Retinal pigment epithelial cell (primary cell): ENCODE measurements around the gene ZNF782.
"Not testable (repeated sequence)": the region's sequence is repeated elsewhere in the genome, so short reads cannot be mapped to it uniquely, and the experiment has no call there.

Experiments used
- DNase-seq: peaks from one replicate; pipeline ENCODE4 v3.0.0-alpha.2; 2010; ENCODE audit warnings: low read depth
- H3K4me3 ChIP-seq: 2 replicates; pipeline ENCODE4 v1.5.1; 2011; ENCODE audit warnings: mild to moderate bottlenecking, low read length, control low read depth, moderate library complexity
- CTCF ChIP-seq: conservative IDR thresholded peaks from 2 replicates; pipeline ENCODE4 v1.5.1; 2011; ENCODE audit warnings: low read depth, low read length, control low read depth, inconsistent platforms

The ZNF782 gene

DNA sequence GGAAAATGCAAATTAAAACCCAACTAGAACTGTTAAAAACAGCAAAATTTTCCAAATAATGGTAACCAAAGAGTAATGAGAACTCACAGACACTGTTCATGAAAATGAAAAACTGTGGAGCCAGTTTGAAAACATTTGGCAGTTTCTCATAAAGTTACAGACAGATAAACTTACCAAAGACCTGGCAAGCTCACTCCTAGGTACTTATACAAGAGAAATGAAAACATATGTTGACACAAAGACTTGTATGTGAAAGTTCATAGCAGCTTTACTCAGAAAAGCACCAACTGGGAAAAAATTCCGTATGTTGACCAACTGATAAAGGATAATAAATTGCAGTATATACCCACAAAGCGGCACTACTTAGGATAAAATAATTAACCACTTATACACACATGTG is 10.3 kb downstream of the ZNF782 start:
- no peak overlapping the region for H3K4me3 ChIP-seq
- DNase-seq: no peak
- TF ChIP-seq CTCF: no peak

DNA sequence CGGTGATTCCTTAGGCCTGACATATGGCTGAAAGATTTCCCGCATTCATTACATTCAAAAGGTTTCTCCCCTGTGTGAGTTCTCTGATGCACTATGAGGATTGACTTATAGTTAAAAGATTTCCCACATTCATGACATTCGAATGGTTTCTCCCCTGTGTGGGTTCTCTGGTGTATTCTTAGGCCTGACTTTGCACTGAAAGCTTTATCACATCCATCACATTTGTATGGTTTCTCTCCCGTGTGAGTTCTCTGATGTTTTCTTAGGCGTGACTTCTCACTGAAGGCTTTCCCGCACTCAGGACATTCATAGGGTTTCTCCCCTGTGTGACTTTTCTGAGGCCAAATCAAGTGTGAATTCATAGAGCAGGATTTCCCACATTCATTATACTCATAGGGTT is 35.8 kb downstream of the ZNF782 start:
- H3K4me3 ChIP-seq: no peak overlapping the region
- TF ChIP-seq CTCF: no peak
- no peak for DNase-seq

DNA sequence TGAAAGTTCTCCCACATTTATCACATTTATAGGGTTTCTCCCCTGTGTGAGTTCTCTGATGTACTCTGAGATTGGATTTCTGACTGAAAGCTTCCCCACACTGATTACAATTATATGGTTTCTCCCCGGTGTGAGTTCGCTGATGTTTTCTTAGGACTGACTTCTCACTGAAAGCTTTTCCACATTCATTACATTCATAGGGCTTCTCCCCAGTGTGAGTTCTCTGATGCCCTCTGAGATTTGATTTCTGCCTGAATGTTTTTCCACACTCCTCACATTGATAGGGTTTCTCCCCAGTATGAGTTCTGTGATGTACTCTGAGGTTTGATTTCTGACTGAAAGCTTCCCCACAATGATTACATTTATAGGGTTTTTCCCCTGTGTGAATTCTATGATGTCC is 36.3 kb downstream of the ZNF782 start:
- H3K4me3 ChIP-seq: no peak overlapping the region
- no peak for TF ChIP-seq CTCF
- DNase-seq: no peak

DNA sequence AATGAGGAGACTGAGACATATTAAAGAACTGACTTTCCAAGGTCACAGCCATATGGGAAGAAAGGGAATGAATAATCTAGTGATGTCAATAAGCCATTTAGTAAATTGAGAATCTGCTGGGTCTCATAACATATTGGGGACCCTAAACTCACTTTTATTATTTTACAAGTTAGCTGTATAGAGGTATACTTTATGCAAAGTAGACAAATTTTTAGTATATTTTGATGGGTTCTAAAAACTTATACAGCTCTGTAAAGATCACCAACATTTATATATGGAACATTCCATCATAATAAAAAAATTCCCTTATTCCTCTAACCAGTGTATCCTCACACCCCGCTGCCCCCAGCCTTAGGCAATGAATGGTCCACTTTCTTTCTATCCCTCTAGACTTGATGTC is 40.7 kb downstream of the ZNF782 start:
- TF ChIP-seq CTCF: no peak

GRCh38 chr9:96798959-96799358 is 55.4 kb downstream of the ZNF782 start:
- H3K4me3 ChIP-seq, DNase-seq: not testable (repeated sequence)

More for the DNA sequence above, 40.7 kb downstream of the ZNF782 start:
- no peak for DNase-seq
- H3K4me3 ChIP-seq: no peak overlapping the region

DNA sequence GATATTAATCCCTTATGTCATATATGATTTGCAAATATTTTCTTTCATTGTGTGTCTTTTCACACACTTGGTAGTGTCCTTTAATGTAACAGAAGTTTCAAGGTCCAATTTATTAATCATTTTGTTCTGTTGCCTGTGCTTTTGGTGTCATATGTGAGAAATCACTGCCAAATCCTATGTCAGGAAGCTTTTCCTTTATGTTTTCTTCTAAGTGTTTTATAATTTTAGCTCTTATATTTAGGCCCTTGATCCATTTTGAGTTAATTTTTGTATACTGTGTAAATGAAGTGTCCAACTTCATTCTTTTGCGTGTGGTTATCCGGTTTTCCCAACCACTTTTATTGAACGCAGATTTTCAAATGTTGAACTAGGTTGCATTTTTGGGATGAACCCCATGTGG is 70.3 kb downstream of the ZNF782 start:
- no peak for DNase-seq
- no peak overlapping the region for H3K4me3 ChIP-seq
- no peak for TF ChIP-seq CTCF

DNA sequence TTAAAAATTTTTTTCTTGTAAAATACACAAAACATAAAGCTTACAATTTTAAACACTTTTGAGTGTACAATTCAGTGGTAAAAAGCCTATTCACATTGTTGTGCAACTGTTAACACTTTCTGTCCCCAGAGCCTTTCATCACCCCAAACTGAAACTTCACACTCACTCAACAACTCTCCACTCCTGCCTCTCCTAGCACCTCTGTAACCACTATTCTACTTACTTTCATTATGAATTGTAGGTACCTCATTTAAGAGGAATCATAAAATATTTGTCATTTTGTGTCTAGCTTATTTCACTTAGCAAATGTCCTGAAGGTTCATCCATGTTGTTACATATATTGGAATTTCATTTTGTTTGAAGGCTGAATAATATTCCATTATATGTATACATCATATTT is 72.1 kb downstream of the ZNF782 start:
- no peak for TF ChIP-seq CTCF

GRCh38 chr9:96781552-96781951 is 72.8 kb downstream of the ZNF782 start:
- no peak for DNase-seq
- H3K4me3 ChIP-seq: no peak overlapping the region
- no peak for TF ChIP-seq CTCF

More for the DNA sequence above, 72.1 kb downstream of the ZNF782 start:
- no peak for DNase-seq
- H3K4me3 ChIP-seq: no peak overlapping the region
